ENCODE results near the gene FGF11. TPM values are rescaled to one million over a fixed set of nuclear protein-coding genes. Genes with fewer than 3 reads are reported as not detected.

FGF11 gene
- total RNA-seq, 4 donors from 2014 or later, result 1.5 to 3.3 (median 2.2) TPM

DNA sequence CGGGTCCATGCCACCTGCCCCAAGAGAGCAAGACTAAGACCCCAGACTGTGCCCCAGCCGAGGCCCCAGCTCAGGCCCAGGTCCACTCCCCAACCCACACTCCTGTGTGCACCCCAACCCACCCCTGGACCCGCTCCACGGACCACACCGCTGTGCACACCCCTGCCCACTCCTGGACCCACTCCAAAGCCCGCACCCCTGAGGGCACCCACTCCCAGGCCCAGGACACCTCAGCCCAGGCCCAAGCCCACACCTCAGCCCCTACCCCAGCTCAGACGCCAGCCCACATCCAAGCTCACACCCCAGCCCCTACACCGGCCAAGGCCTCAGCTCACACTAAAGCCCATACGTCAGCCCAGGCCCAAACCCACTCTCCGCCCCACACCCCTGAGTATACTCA, 9.6 kb upstream of the FGF11 start:
- no peak overlapping the region for H3K4me3 ChIP-seq
- DNase-seq (ENCODE audit: low spot score in 2 of 2), result no peak
- H3K36me3 ChIP-seq, result no peaks in the 10 kb centered on the region
- TF ChIP-seq EP300 (IDR thresholded peaks at IDR 0.05), result no peak
- TF ChIP-seq, protein P1, sequence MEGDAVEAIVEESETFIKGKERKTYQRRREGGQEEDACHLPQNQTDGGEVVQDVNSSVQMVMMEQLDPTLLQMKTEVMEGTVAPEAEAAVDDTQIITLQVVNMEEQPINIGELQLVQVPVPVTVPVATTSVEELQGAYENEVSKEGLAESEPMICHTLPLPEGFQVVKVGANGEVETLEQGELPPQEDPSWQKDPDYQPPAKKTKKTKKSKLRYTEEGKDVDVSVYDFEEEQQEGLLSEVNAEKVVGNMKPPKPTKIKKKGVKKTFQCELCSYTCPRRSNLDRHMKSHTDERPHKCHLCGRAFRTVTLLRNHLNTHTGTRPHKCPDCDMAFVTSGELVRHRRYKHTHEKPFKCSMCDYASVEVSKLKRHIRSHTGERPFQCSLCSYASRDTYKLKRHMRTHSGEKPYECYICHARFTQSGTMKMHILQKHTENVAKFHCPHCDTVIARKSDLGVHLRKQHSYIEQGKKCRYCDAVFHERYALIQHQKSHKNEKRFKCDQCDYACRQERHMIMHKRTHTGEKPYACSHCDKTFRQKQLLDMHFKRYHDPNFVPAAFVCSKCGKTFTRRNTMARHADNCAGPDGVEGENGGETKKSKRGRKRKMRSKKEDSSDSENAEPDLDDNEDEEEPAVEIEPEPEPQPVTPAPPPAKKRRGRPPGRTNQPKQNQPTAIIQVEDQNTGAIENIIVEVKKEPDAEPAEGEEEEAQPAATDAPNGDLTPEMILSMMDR (IDR thresholded peaks at IDR 0.05), result no peak
- TF ChIP-seq POLR2A (IDR thresholded peaks at IDR 0.05), result no peak
- no peaks in the 10 kb centered on the region for H3K9me3 ChIP-seq
- H3K4me1 ChIP-seq, result peaks cover 0 to under 1% (median 0%) of the 10 kb centered on the region in 4 donors
- no peak overlapping the region for H3K27ac ChIP-seq
- WGBS, 2 donors, result 88 to 90% methylated on average over 9 to 10 of the region's 10 CpGs
- H3K27me3 ChIP-seq, result no peaks in the 10 kb centered on the region

DNA sequence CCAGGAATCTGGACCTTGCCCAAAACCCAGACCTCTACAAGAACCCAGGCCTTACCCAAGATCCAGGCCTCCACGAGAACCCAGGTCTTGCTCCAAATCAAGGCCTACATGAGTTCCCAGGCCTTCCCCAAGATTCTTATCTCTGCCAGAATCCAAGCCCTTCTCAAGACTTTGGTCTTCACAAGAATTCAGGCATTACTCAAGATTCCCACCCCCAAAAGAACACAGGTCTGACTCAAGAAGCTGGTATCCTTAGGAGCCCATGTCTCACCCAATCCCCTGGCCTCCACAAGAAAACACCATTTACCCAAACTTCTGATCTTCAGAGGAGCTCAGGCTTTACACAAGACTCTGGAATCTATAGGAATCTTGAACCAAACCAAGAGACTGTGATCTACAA, 8.1 kb upstream of the FGF11 start:
- no peaks in the 10 kb centered on the region for H3K36me3 ChIP-seq
- no peak for DNase-seq (ENCODE audit: low spot score in 2 of 2)
- TF ChIP-seq, protein P1 (IDR thresholded peaks at IDR 0.05), result no peak
- H3K4me3 ChIP-seq, result no peak overlapping the region
- H3K27ac ChIP-seq, result no peak overlapping the region
- H3K4me1 ChIP-seq, result peaks cover 0 to 13% (median 3%) of the 10 kb centered on the region in 4 donors
- WGBS, 2 donors, result 80 to 89% methylated on average over 1 of the region's 1 CpG
- H3K27me3 ChIP-seq, result peaks cover 0 to 6% of the 10 kb centered on the region in 2 donors
- no peaks in the 10 kb centered on the region for H3K9me3 ChIP-seq

DNA sequence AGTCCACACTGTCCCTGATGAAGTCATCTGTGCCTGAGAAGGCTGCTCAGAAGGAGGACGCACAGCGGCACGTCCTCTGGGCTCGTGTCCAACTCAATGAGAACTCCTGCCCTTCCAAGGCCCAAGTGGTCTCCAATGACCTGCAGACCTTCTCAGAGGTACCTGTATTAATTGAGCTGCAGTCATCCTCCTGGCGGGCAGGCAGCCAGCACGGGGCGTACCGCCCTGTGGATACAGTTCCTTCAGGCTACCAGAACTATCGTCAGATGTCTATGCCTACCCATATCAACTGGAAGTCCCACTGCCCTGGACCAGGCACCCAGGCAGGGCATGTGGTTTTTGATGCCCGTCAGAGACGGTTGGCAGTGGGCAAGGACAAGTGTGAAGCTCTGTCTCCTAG, 7.0 kb upstream of the FGF11 start:
- DNase-seq (ENCODE audit: low spot score in 2 of 2), result no peak
- Histone ChIP-seq H3K27ac (no peak overlapping the region), H3K9me3 (no peaks in the 10 kb centered on the region), H3K27me3 (peaks cover 0 to 15% of the 10 kb centered on the region in 2 donors), H3K36me3 (no peaks in the 10 kb centered on the region), H3K4me3 (no peak overlapping the region), H3K4me1 (peaks cover 0 to 24% (median 9%) of the 10 kb centered on the region in 4 donors)
- 87 to 100% methylated on average over 7 to 11 of the region's 11 CpGs for WGBS, 2 donors
- TF ChIP-seq EP300 (IDR thresholded peaks at IDR 0.05) (no peak), POLR2A (IDR thresholded peaks at IDR 0.05) (no peak)
- TF ChIP-seq, protein P1 (IDR thresholded peaks at IDR 0.05), result no peak

DNA sequence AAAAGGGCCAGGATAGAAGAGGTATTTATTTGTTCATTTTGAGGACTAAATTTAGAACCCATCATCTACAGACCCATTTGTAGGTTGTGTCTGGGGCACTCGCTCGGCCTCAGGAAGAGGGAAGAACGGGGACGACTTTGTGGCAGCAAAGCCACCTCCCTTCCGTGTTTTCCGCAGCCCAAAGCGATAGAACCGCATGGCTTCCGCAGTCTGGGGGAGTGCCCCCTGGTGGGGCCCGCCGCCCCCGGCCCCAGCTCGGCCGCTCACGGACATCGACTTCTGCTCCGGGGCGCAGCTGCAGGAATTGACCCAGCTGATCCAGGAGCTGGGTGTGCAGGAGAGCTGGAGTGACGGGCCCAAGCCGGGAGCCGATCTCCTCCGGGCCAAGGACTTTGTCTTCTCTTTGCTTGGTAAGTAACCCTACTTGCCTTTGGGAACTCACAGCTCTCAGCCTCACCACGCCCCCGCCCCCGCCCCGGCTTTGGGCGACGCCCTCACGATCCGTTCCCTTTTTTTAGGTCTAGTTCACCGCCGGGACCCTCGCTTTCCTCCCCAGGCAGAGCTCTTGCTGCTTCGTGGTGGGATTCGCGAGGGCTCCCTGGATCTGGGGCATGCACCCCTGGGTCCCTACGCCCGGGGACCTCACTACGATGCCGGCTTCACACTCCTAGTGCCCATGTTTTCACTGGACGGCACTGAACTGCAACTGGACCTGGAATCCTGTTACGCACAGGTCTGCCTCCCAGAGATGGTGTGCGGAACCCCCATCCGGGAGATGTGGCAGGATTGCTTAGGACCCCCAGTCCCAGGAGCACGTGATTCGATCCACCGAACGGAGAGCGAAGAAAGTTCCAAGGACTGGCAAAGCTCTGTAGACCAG, 3.4 kb upstream of the FGF11 start:
- H3K4me1 ChIP-seq, result peaks cover 0 to 60% (median 36%) of the 10 kb centered on the region in 4 donors
- no peaks in the 10 kb centered on the region for H3K36me3 ChIP-seq
- H3K27me3 ChIP-seq, result peaks cover 0 to 51% of the 10 kb centered on the region in 2 donors
- H3K4me3 ChIP-seq, result peak overlapping the region; percentile 13 to 57 (median 44)
- 7 to 10% methylated on average over 45 to 48 of the region's 49 CpGs for WGBS, 2 donors
- TF ChIP-seq POLR2A (IDR thresholded peaks at IDR 0.05) (no peak), EP300 (IDR thresholded peaks at IDR 0.05) (no peak)
- TF ChIP-seq, protein P1 (IDR thresholded peaks at IDR 0.05), result no peak
- no peak for DNase-seq (ENCODE audit: low spot score in 2 of 2)
- H3K9me3 ChIP-seq, result no peaks in the 10 kb centered on the region
- peak overlapping the region in 3 of 4 donors; percentile 53 to 72 (median 62) for H3K27ac ChIP-seq
